HFF-Myc (cell line): ENCODE results near the gene NCOR2.

Experiments
- DNase-seq: peaks from one replicate; pipeline ENCODE4 v3.0.0-alpha.2; 2011; ENCODE audit warnings: low read depth; ENCODE audit errors: extremely low read depth
- H3K4me3 ChIP-seq: replicated peaks from 2 replicates; pipeline ENCODE4 v1.5.1; 2011; ENCODE audit warnings: low read depth, mild to moderate bottlenecking, control low read depth, low read length
- CTCF ChIP-seq: IDR thresholded peaks from 2 replicates; pipeline ENCODE4 v1.5.1; 2012; ENCODE audit warnings: mild to moderate bottlenecking, low read depth, low read length, control low read depth; ENCODE audit errors: missing control alignments

NCOR2 gene

GRCh38 chr12:124564971-124565491 lies 2.4 kb downstream of the NCOR2 start:
- peak overlapping the region; percentile 81 for H3K4me3 ChIP-seq
- TF ChIP-seq CTCF, result no peak
- DNase-seq, result no peak

- H3K4me3 ChIP-seq, result peak overlapping the region; percentile 81; the same call in 1 of the 2 replicates
- DNase-seq, result no peak
Measured at GRCh38 chr12:124564232-124564958, 3.0 kb downstream of the NCOR2 start.

GRCh38 chr12:124563809-124564208 lies 3.6 kb downstream of the NCOR2 start:
- TF ChIP-seq CTCF, result no peak
- no peak overlapping the region for H3K4me3 ChIP-seq
- DNase-seq, result no peak

More at GRCh38 chr12:124564232-124564958, 3.0 kb downstream of the NCOR2 start:
- TF ChIP-seq CTCF, result no peak

GRCh38 chr12:124563401-124563800 lies 4.0 kb downstream of the NCOR2 start:
- TF ChIP-seq CTCF, result no peak
- H3K4me3 ChIP-seq, result no peak overlapping the region
- no peak for DNase-seq

DNA sequence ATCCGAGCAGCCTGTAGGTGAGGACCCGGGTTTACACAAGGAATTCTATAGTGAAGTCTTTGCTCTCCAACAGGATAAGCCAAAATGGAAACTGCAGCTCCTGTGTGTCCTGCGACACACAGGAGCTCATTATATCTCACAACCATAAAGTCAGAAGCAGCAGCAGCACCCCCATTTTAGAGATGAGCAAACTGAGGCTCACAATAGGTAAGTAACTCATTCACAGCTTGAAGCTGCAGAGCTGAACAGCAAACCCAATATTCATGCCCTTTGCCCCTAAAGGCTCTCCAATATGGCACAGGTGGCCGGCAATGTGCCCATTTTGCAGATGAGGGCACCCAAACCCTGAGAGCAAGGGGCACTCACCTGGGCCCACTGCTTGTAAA lies 4.6 kb downstream of the NCOR2 start:
- no peak overlapping the region for H3K4me3 ChIP-seq
- DNase-seq, result no peak
- TF ChIP-seq CTCF, result no peak

- no peak overlapping the region for H3K4me3 ChIP-seq
- no peak for DNase-seq
- no peak for TF ChIP-seq CTCF
Measured at GRCh38 chr12:124562018-124562795, 5.2 kb downstream of the NCOR2 start.
